ENCODE data around the gene SBF2.

Gene SBF2

GRCh38 chr11:9806946-9807687 lies 486.9 kb downstream of the SBF2 start:
- no peak for DNase-seq (ENCODE audit: low spot score)

GRCh38 chr11:9804419-9804902 lies 489.6 kb downstream of the SBF2 start:
- DNase-seq (ENCODE audit: low spot score), result no peak

GRCh38 chr11:9803685-9804418 lies 490.2 kb downstream of the SBF2 start:
- no peak for DNase-seq (ENCODE audit: low spot score)

- no peak for DNase-seq (ENCODE audit: low spot score)
Observed at GRCh38 chr11:9802291-9802861, 491.6 kb downstream of the SBF2 start.

GRCh38 chr11:9799886-9800285 lies 494.1 kb downstream of the SBF2 start:
- DNase-seq (ENCODE audit: low spot score), result no peak

GRCh38 chr11:9797300-9797699 lies 496.7 kb downstream of the SBF2 start:
- no peak for DNase-seq (ENCODE audit: low spot score)

GRCh38 chr11:9796854-9797253 lies 497.2 kb downstream of the SBF2 start:
- no peak for DNase-seq (ENCODE audit: low spot score)

- DNase-seq (ENCODE audit: low spot score), result no peak
Observed at GRCh38 chr11:9796266-9796665, 497.8 kb downstream of the SBF2 start.

- DNase-seq (ENCODE audit: low spot score), result no peak
Observed at GRCh38 chr11:9790703-9791102, 503.3 kb downstream of the SBF2 start.

GRCh38 chr11:9789910-9790309 lies 504.1 kb downstream of the SBF2 start:
- no peak for DNase-seq (ENCODE audit: low spot score)

GRCh38 chr11:9787981-9788521 lies 506.0 kb downstream of the SBF2 start:
- no peak for DNase-seq (ENCODE audit: low spot score)

GRCh38 chr11:9787260-9787659 lies 506.8 kb downstream of the SBF2 start:
- no peak for DNase-seq (ENCODE audit: low spot score)

GRCh38 chr11:9784602-9785315 lies 509.3 kb downstream of the SBF2 start:
- no peak for DNase-seq (ENCODE audit: low spot score)

GRCh38 chr11:9783986-9784385 lies 510.0 kb downstream of the SBF2 start:
- no peak for DNase-seq (ENCODE audit: low spot score)

- DNase-seq (ENCODE audit: low spot score), result no peak
Observed at GRCh38 chr11:9780929-9781328, 513.1 kb downstream of the SBF2 start.

GRCh38 chr11:9777525-9777924 lies 516.5 kb downstream of the SBF2 start:
- DNase-seq (ENCODE audit: low spot score), result no peak

- no peak for DNase-seq (ENCODE audit: low spot score)
Observed at GRCh38 chr11:9777066-9777465, 517.0 kb downstream of the SBF2 start.

- no peak for DNase-seq (ENCODE audit: low spot score)
Observed at GRCh38 chr11:9776203-9776602, 517.8 kb downstream of the SBF2 start.

- DNase-seq (ENCODE audit: low spot score), result no peak
Observed at GRCh38 chr11:9775398-9775779, 518.6 kb downstream of the SBF2 start.

- DNase-seq (ENCODE audit: low spot score), result no peak
Observed at GRCh38 chr11:9774591-9775397, 519.2 kb downstream of the SBF2 start.

- DNase-seq (ENCODE audit: low spot score), result no peak
Observed at GRCh38 chr11:9774109-9774508, 519.9 kb downstream of the SBF2 start.

Data from CD4-positive, alpha-beta T cell treated with Interleukin-2 at 100 ng/mL for 4 hours (primary cell).